ENCODE measurements around the gene DNHD1. TPM values are rescaled to one million over a fixed set of nuclear protein-coding genes. Genes with fewer than 3 reads are reported as not detected.

DNHD1 gene
- total and polyA plus RNA-seq, 2 of the 13 experiments (the other 11 are each of a cell fraction or from before 2014, with no cell fraction given) = 2.7 to 9.3 TPM

- TF ChIP-seq NR0B2 (CRISPR knock-in tag; IDR thresholded peaks at IDR 0.05) (no peak), CBX5 (CRISPR knock-in tag; IDR thresholded peaks at IDR 0.05; ENCODE audit: borderline replicate concordance) (no peak), ZNF850 (CRISPR knock-in tag; conservative IDR thresholded peaks at IDR 0.05) (no peak), TRAFD1 (CRISPR knock-in tag; IDR thresholded peaks at IDR 0.05; ENCODE audit: borderline replicate concordance) (no peak), BORCS8-MEF2B (CRISPR knock-in tag; IDR thresholded peaks at IDR 0.05) (no peak; the same call in 1 of the 2 replicates), ARID2 (CRISPR knock-in tag; IDR thresholded peaks at IDR 0.05; ENCODE audit: borderline replicate concordance) (no peak), PHF20 (CRISPR knock-in tag; IDR thresholded peaks at IDR 0.05) (no peak), MXD4 (CRISPR knock-in tag; IDR thresholded peaks at IDR 0.05) (no peak), TRIM22 (IDR thresholded peaks at IDR 0.05) (no peak), ZNF749 (CRISPR knock-in tag; IDR thresholded peaks at IDR 0.05; ENCODE audit: borderline replicate concordance) (no peak), SIN3A (IDR thresholded peaks at IDR 0.05; ENCODE audit: borderline replicate concordance, low read depth, low read length) (no peak), STAG1 (CRISPR knock-in tag; IDR thresholded peaks at IDR 0.05) (peak; percentile 42), DRAP1 (CRISPR knock-in tag; IDR thresholded peaks at IDR 0.05) (peak; percentile 27; the same call in 1 of the 2 replicates), CEBPB (IDR thresholded peaks at IDR 0.05; ENCODE audit: borderline replicate concordance, low read depth, low read length) (no peak), POLR2A (IDR thresholded peaks at IDR 0.05; ENCODE audit: insufficient read depth in 1 of 2, low read depth in 2 of 2, low read length in 2 of 2) (peak in 1 of 2 experiments; percentile 37; a peak in 2 of 4 replicates), TEAD2 (CRISPR knock-in tag; IDR thresholded peaks at IDR 0.05) (no peak), TFDP1 (CRISPR knock-in tag; IDR thresholded peaks at IDR 0.05; ENCODE audit: borderline replicate concordance) (no peak), ZNF768 (CRISPR knock-in tag; IDR thresholded peaks at IDR 0.05) (no peak), MIER2 (CRISPR knock-in tag; IDR thresholded peaks at IDR 0.05) (no peak), ZFP91 (CRISPR knock-in tag; IDR thresholded peaks at IDR 0.05; ENCODE audit: borderline replicate concordance) (peak; percentile 68; the same call in 1 of the 2 replicates), ZNF512 (CRISPR knock-in tag; IDR thresholded peaks at IDR 0.05) (no peak), ZFP41 (CRISPR knock-in tag; IDR thresholded peaks at IDR 0.05; ENCODE audit: borderline replicate concordance) (no peak)
These were observed 107.1 kb downstream of the DNHD1 start (continued) for GRCh38 chr11:6604081-6604626.

All from HepG2 (cell line).